Adrenal gland (tissue), 12 donors: Measurements from ENCODE around the gene BMP2K. TPM values are rescaled to one million over a fixed set of nuclear protein-coding genes. Genes with fewer than 3 reads are reported as not detected.

ENCODE experiments used
- DNase-seq, 7 donors: peaks; one replicate each; pipeline ENCODE4 v3.0.0-alpha.2; 2019 to 2020
- H3K27ac ChIP-seq, 5 donors: fragments of 200-600 bp; sonication (generic) in 4 of 5; 1 replicate in 3 of 5; 2 replicates in 2 of 5; pipeline versions ENCODE4 v1.5.1 to v1.8.0; 2016 to 2020; ENCODE audit warnings: mild to moderate bottlenecking in 1 of 5
- H3K27me3 ChIP-seq: fragments of 200-600 bp; 2 replicates; pipeline ENCODE4 v1.8.0; 2021
- H3K36me3 ChIP-seq, 2 donors: fragments of 200-600 bp; replicated peaks in 1 of 2; 1 replicate in 1 of 2; 2 replicates in 1 of 2; pipeline versions ENCODE4 v1.5.1 to v1.8.0; 2018 to 2022
- H3K4me1 ChIP-seq, 2 donors: fragments of 200-600 bp; replicated peaks in 1 of 2; 1 replicate in 1 of 2; 2 replicates in 1 of 2; pipeline versions ENCODE4 v1.5.1 to v1.8.0; 2018 to 2021
- H3K4me3 ChIP-seq, 4 donors: fragments of 200-600 bp; sonication (generic) in 3 of 4; one replicate each; pipeline ENCODE4 v1.5.1; 2016 to 2018
- H3K9me3 ChIP-seq, 3 donors: fragments of 200-600 bp; sonication (generic) in 1 of 3; replicated peaks in 1 of 3; 1 replicate in 2 of 3; 2 replicates in 1 of 3; pipeline versions ENCODE4 v1.5.1 to v1.8.0; 2016 to 2021
- CTCF ChIP-seq, 6 experiments: fragments of 450-650 bp in 4 of 6; fragments of 200-600 bp in 2 of 6; sonication (generic) in 1 of 6; IDR thresholded peaks; 1 replicate in 5 of 6; 2 replicates in 1 of 6; pipeline versions ENCODE4 v1.5.1 to v1.8.0; 2016 to 2021; ENCODE audit warnings: antibody characterized with exemption in 6 of 6, mild to moderate bottlenecking in 2 of 6, moderate library complexity in 1 of 6
- POLR2A ChIP-seq, 2 donors: fragments of 450-650 bp; IDR thresholded peaks; one replicate each; pipeline ENCODE4 v1.6.1; 2017; ENCODE audit warnings: antibody characterized with exemption in 2 of 2, mild to moderate bottlenecking in 2 of 2, moderate library complexity in 1 of 2
- WGBS, 4 donors: extraction: QIAGEN DNeasy Blood & Tissue Kit in 2 of 4; methylation state at CpG; one replicate each; pipeline versions ENCODE4 v1.1.5 to v1.1.7; 2013 to 2017; 5-methylcytosine and 5-hydroxymethylcytosine counted together
- intact Hi-C, 2 donors: fragments of 100-400 bp; cut with DNase I; formaldehyde crosslinking; loops; one replicate each; pipeline versions ENCODE4 v1.14.1 to v1.15.0; 2022 to 2023
- polyA plus RNA-seq, 3 donors: library from polyadenylated mRNA; stranded (reverse); fragments of 200-250 nt in 2 of 3; fragments of 350-450 nt in 1 of 3; fragmentation: Illumina TruSeq in 1 of 3; extraction: RNeasy Lipid Tissue Mini Kit (QIAGEN cat#74804) in 1 of 3; gene quantifications; one replicate each; pipeline ENCODE4 v1.2.3, GENCODE V29; 2013 to 2014
- total RNA-seq, 9 donors: library from RNA; depleted of rRNA in 4 of 9; stranded (reverse); fragments of >200 nt in 4 of 9; fragments of 120-200 nt in 1 of 9; fragmentation: NEBNext Ultra II Directional in 1 of 9; extraction: Animal tissue kit (Norgen Biotek cat#: 25700) in 1 of 9; gene quantifications; one replicate each; pipeline versions ENCODE4 v1.1.0 to v1.2.4, GENCODE V29; 2013 to 2023
- donor health status: healthy with polysubstance abuse.
- donor health status: Bipolar disorder and iron deficiency.
- donor health status: DM: yes; HTN: yes; CAD: no.
- donor health status: DM: no; HTN: no; CAD: no.
- donor health status: DM: no; HTN: no; CAD: no.
- donor health status: DM: yes; HTN: yes; CAD: no.

BMP2K gene
- total and polyA plus RNA-seq, 12 donors, result 8.7 to 73.2 (median 35.8) TPM

GRCh38 chr4:78936989-78937388, 160.8 kb downstream of the BMP2K start:
- intact Hi-C loops, result no loop called here
- Histone ChIP-seq H3K4me3 (no peak overlapping the region), H3K27ac (no peak overlapping the region), H3K27me3 (no peaks in the 10 kb centered on the region), H3K9me3 (no peaks in the 10 kb centered on the region), H3K36me3 (no peaks in the 10 kb centered on the region), H3K4me1 (peaks cover 11 to 13% of the 10 kb centered on the region in 2 donors)
- 87 to 94% (median 88%) methylated on average over 4 of the region's 4 CpGs for WGBS, 4 donors
- TF ChIP-seq CTCF (IDR thresholded peaks at IDR 0.05) (no peak), POLR2A (IDR thresholded peaks at IDR 0.05) (no peak)
- DNase-seq, result no peak

DNA sequence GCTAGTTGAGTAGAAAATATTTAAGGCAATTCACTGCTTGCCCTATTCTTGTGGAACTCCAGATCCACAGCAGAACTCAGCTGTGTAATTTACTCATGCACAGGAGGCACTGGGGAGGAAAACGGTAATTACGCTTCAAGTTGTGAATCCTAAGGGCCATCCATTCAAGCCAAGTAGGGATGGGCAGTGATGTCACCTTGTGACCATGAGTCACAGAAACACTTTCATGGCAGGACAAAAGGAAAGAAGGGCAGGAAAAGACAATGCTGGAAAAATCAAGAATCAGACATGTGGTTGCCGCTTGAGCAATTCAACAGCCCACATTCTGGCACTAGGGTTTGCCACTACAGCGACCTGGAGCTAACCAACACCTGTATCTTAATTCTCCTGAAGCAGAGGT, 161.7 kb downstream of the BMP2K start:
- 91 to 95% (median 93%) methylated on average over 4 of the region's 4 CpGs for WGBS, 4 donors
- H3K27me3 ChIP-seq, result no peaks in the 10 kb centered on the region
- DNase-seq, result peak in 1 of 7 donors; percentile 52
- TF ChIP-seq POLR2A (IDR thresholded peaks at IDR 0.05), result no peak
- intact Hi-C loops, result no loop called here
- H3K4me1 ChIP-seq, result peaks cover 11 to 13% of the 10 kb centered on the region in 2 donors
- no peaks in the 10 kb centered on the region for H3K9me3 ChIP-seq
- H3K4me3 ChIP-seq, result no peak overlapping the region
- no peak overlapping the region for H3K27ac ChIP-seq
- H3K36me3 ChIP-seq, result no peaks in the 10 kb centered on the region

GRCh38 chr4:78938474-78938867, 162.3 kb downstream of the BMP2K start:
- intact Hi-C loops, result no loop called here
- H3K4me1 ChIP-seq, result peaks cover 11 to 13% of the 10 kb centered on the region in 2 donors
- TF ChIP-seq POLR2A (IDR thresholded peaks at IDR 0.05) (no peak), CTCF (IDR thresholded peaks at IDR 0.05) (no peak)
- 4 to 11% (median 7%) methylated on average over 7 of the region's 7 CpGs for WGBS, 4 donors
- no peaks in the 10 kb centered on the region for H3K36me3 ChIP-seq
- H3K27me3 ChIP-seq, result no peaks in the 10 kb centered on the region
- peak overlapping the region in 3 of 4 donors; percentile 67 to 85 (median 83) for H3K4me3 ChIP-seq
- peak overlapping the region in 1 of 5 donors; percentile 82 for H3K27ac ChIP-seq
- no peak for DNase-seq
- H3K9me3 ChIP-seq, result no peaks in the 10 kb centered on the region

- Histone ChIP-seq H3K9me3 (no peaks in the 10 kb centered on the region), H3K27ac (peak within 1 kb of the TSS in 3 of 5 donors; percentile 74 to 82 (median 75)), H3K27me3 (no peaks in the 10 kb centered on the region), H3K4me1 (peaks cover 11 to 13% of the 10 kb centered on the region in 2 donors), H3K4me3 (peak within 1 kb of the TSS; percentile 8 to 85 (median 75)), H3K36me3 (no peaks in the 10 kb centered on the region)
- 0 to 2% (median 0%) methylated on average over 32 to 77 of the region's 77 CpGs for WGBS, 4 donors
- intact Hi-C loops, result no loop called here
- TF ChIP-seq CTCF (IDR thresholded peaks at IDR 0.05) (no peak), POLR2A (IDR thresholded peaks at IDR 0.05) (peak; percentile 76 to 82)
- DNase-seq, result peak; percentile 76 to 90 (median 85)
Observed at GRCh38 chr4:78938868-78939666, 162.9 kb downstream of the BMP2K start, which contains the start of gene PAQR3. PAQR3 (minus strand) TSS chr4:78939438; CDS start chr4:78939224, 214 bp downstream.
